Mammary epithelial cell (primary cell): Measurements from ENCODE around the gene NR3C2.

Experiments
- CTCF ChIP-seq, 2 donors: IDR thresholded peaks in 1 of 2; conservative IDR thresholded peaks in 1 of 2; 2 replicates each; pipeline ENCODE4 v1.5.1; 2011 to 2012; ENCODE audit warnings: inconsistent platforms in 2 of 2, low read length in 2 of 2, mild to moderate bottlenecking in 2 of 2, control low read depth in 1 of 2, low read depth in 1 of 2; ENCODE audit not compliant: insufficient read depth in 1 of 2; ENCODE audit errors: extremely low read depth in 1 of 2
- EZH2 ChIP-seq: IDR thresholded peaks from 2 replicates; pipeline ENCODE4 v1.6.1; 2012; ENCODE audit warnings: low read length, inconsistent platforms, borderline replicate concordance

- TF ChIP-seq CTCF (conservative IDR thresholded peaks at IDR 0.05 in 1 of 2, IDR thresholded peaks at IDR 0.05 in 1 of 2; ENCODE audit: extremely low read depth in 1 of 2, insufficient read depth in 1 of 2, low read depth in 1 of 2, low read length in 2 of 2) (no peak), EZH2 (no peak)
Observed at GRCh38 chr4:148078061-148078460, 364.2 kb downstream of the NR3C2 start.
